SK-N-SH treated with all-trans-retinoic acid at 6 μM for 48 hours (cell line): ENCODE data around the gene SHANK1.

Experiments
- ARNTL ChIP-seq: fragments of 450-650 bp; formaldehyde crosslinking; IDR thresholded peaks from 2 replicates; pipeline ENCODE4 v1.5.0; 2020; ENCODE audit warnings: low read depth, mild to moderate bottlenecking, moderate library complexity, borderline replicate concordance
- CSDC2 ChIP-seq: fragments of 250-450 bp; sonication (Bioruptor Pico); IDR thresholded peaks from 2 replicates; pipeline ENCODE4 v1.5.0; 2020; ENCODE audit warnings: mild to moderate bottlenecking, moderate library complexity
- GLIS3 ChIP-seq: fragments of 250-450 bp; sonication (Bioruptor Pico); IDR thresholded peaks from 2 replicates; pipeline ENCODE4 v1.5.0; 2020; ENCODE audit warnings: mild to moderate bottlenecking, moderate library complexity
- RARB ChIP-seq: fragments of 250-450 bp; sonication (Bioruptor Pico); IDR thresholded peaks from 2 replicates; pipeline ENCODE4 v1.8.0; 2021; ENCODE audit warnings: mild to moderate bottlenecking, moderate library complexity
- SNAI2 ChIP-seq: fragments of 250-450 bp; sonication (Bioruptor Pico); IDR thresholded peaks from 2 replicates; pipeline ENCODE4 v1.5.0; 2020; ENCODE audit warnings: mild to moderate bottlenecking, moderate library complexity
- ZFP3 ChIP-seq: fragments of 250-450 bp; sonication (Bioruptor Pico); IDR thresholded peaks from 2 replicates; pipeline ENCODE4 v1.5.0; 2020; ENCODE audit warnings: mild to moderate bottlenecking, moderate library complexity
- ZFP30 ChIP-seq: fragments of 450-650 bp; formaldehyde crosslinking; IDR thresholded peaks from 2 replicates; pipeline ENCODE4 v1.5.0; 2022; ENCODE audit warnings: mild to moderate bottlenecking, moderate library complexity
- ZNF565 ChIP-seq: fragments of 450-650 bp; formaldehyde crosslinking; conservative IDR thresholded peaks from 2 replicates; pipeline ENCODE4 v1.5.0; 2020; ENCODE audit warnings: low read depth, mild to moderate bottlenecking, moderate library complexity
- ZNF8 ChIP-seq: fragments of 450-650 bp; formaldehyde crosslinking; IDR thresholded peaks from 2 replicates; pipeline ENCODE4 v1.5.0; 2020; ENCODE audit warnings: mild to moderate bottlenecking, moderate library complexity
- TF ChIP-seq, protein P1 (sequence below): fragments of 250-450 bp; sonication (Bioruptor Pico); IDR thresholded peaks from 2 replicates; pipeline ENCODE4 v1.8.0; 2020; ENCODE audit warnings: mild to moderate bottlenecking, moderate library complexity, borderline replicate concordance
- TF ChIP-seq, protein P2 (sequence below): fragments of 250-450 bp; sonication (Bioruptor Pico); IDR thresholded peaks from 2 replicates; pipeline ENCODE4 v1.5.1; 2020; ENCODE audit warnings: low read depth, mild to moderate bottlenecking, moderate library complexity
- TF ChIP-seq, protein P3 (sequence below): fragments of 250-450 bp; sonication (Bioruptor Pico); IDR thresholded peaks from 2 replicates; pipeline ENCODE4 v1.8.0; 2021; ENCODE audit warnings: low read depth, mild to moderate bottlenecking, moderate library complexity, borderline replicate concordance

DNA sequence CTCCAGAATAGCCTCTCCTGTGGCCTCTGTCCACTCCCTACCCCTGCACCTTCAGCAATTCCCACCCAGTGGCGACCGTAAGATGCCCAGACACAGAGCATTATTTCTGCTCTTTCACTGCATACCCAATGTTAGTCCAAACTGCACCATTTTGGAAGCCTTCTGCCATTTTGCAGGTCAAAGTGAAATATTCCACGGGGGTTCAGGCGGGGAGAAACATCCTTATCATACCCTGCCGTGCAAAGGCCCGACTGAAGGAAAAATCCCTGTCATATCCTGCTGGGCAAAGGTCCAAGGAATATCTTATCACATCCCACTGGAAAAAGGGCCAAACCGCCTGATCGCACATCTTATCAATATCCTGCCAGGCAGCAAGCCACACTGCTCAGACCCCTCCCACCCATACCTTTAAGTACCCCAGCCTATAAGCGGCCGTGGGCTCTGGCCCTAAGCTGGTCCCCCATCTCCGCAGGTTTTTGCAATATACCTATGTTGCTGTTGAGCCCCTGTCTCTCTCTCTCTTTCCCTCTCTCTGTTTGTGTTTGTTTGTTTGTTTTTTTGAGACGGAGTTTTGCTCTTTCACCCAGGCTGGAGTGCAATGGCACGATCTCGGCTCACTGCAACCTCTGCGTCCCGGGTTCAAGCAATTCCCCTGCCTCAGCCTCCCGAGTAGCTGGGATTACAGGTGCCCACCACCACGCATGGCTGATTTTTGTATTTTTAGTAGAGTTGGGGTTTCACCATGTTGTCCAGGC, 21.8 kb upstream of the SHANK1 start:
- TF ChIP-seq ZNF8 (CRISPR knock-in tag) (no peak), RARB (CRISPR knock-in tag) (no peak), SNAI2 (CRISPR knock-in tag) (no peak), ZFP3 (CRISPR knock-in tag) (no peak), CSDC2 (CRISPR knock-in tag) (no peak), ZFP30 (CRISPR knock-in tag) (no peak), GLIS3 (CRISPR knock-in tag) (no peak), ARNTL (CRISPR knock-in tag) (no peak), ZNF565 (CRISPR knock-in tag) (no peak)
- TF ChIP-seq, protein P1, sequence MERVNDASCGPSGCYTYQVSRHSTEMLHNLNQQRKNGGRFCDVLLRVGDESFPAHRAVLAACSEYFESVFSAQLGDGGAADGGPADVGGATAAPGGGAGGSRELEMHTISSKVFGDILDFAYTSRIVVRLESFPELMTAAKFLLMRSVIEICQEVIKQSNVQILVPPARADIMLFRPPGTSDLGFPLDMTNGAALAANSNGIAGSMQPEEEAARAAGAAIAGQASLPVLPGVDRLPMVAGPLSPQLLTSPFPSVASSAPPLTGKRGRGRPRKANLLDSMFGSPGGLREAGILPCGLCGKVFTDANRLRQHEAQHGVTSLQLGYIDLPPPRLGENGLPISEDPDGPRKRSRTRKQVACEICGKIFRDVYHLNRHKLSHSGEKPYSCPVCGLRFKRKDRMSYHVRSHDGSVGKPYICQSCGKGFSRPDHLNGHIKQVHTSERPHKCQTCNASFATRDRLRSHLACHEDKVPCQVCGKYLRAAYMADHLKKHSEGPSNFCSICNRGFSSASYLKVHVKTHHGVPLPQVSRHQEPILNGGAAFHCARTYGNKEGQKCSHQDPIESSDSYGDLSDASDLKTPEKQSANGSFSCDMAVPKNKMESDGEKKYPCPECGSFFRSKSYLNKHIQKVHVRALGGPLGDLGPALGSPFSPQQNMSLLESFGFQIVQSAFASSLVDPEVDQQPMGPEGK, result no peak
- TF ChIP-seq, protein P2, sequence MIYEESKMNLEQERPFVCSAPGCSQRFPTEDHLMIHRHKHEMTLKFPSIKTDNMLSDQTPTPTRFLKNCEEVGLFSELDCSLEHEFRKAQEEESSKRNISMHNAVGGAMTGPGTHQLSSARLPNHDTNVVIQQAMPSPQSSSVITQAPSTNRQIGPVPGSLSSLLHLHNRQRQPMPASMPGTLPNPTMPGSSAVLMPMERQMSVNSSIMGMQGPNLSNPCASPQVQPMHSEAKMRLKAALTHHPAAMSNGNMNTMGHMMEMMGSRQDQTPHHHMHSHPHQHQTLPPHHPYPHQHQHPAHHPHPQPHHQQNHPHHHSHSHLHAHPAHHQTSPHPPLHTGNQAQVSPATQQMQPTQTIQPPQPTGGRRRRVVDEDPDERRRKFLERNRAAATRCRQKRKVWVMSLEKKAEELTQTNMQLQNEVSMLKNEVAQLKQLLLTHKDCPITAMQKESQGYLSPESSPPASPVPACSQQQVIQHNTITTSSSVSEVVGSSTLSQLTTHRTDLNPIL, result no peak
- TF ChIP-seq, protein P3, sequence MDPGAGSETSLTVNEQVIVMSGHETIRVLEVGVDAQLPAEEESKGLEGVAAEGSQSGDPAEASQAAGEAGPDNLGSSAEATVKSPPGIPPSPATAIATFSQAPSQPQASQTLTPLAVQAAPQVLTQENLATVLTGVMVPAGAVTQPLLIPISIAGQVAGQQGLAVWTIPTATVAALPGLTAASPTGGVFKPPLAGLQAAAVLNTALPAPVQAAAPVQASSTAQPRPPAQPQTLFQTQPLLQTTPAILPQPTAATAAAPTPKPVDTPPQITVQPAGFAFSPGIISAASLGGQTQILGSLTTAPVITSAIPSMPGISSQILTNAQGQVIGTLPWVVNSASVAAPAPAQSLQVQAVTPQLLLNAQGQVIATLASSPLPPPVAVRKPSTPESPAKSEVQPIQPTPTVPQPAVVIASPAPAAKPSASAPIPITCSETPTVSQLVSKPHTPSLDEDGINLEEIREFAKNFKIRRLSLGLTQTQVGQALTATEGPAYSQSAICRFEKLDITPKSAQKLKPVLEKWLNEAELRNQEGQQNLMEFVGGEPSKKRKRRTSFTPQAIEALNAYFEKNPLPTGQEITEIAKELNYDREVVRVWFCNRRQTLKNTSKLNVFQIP, result no peak
